CD4-positive, alpha-beta T cell treated with Interleukin-4 for 4 hours (primary cell): ENCODE results near the gene TOX2.

Experiments
- DNase-seq: peaks from one replicate; pipeline ENCODE4 v3.0.0-alpha.2; 2020

The TOX2 gene

GRCh38 chr20:44111712-44112335 is 197.2 kb downstream of the TOX2 start:
- no peak for DNase-seq

GRCh38 chr20:44112456-44112855 is 197.8 kb downstream of the TOX2 start:
- DNase-seq, result no peak

GRCh38 chr20:44112889-44113617 is 198.4 kb downstream of the TOX2 start:
- DNase-seq, result no peak

- DNase-seq, result no peak
Measured at GRCh38 chr20:44113618-44114376, 199.1 kb downstream of the TOX2 start.

- no peak for DNase-seq
Measured at GRCh38 chr20:44115181-44115580, 200.5 kb downstream of the TOX2 start.

GRCh38 chr20:44115762-44116644 is 201.4 kb downstream of the TOX2 start:
- DNase-seq, result no peak

- no peak for DNase-seq
Measured at GRCh38 chr20:44117296-44118184, 202.9 kb downstream of the TOX2 start.

- no peak for DNase-seq
Measured at GRCh38 chr20:44118185-44119033, 203.8 kb downstream of the TOX2 start.
